Globus pallidus (tissue), 1 donor: ENCODE data around the gene CBLL2.
"Not testable (repeated sequence)": the region's sequence is repeated elsewhere in the genome, so short reads cannot be mapped to it uniquely, and the experiment has no call there.

ENCODE experiments used
- DNase-seq: peaks from one replicate; pipeline ENCODE4 v3.0.0-alpha.2; 2015; ENCODE audit warnings: low spot score

The CBLL2 gene

GRCh38 chrX:22272613-22273012 is at the start of gene CBLL2:
Gene CBLL2 (plus strand): TSS chrX:22272913. CDS start chrX:22272992, 79 bp downstream.
- no peak for DNase-seq

- DNase-seq = no peak
Observed at GRCh38 chrX:22234380-22234779, 38.3 kb upstream of the CBLL2 start.

DNA sequence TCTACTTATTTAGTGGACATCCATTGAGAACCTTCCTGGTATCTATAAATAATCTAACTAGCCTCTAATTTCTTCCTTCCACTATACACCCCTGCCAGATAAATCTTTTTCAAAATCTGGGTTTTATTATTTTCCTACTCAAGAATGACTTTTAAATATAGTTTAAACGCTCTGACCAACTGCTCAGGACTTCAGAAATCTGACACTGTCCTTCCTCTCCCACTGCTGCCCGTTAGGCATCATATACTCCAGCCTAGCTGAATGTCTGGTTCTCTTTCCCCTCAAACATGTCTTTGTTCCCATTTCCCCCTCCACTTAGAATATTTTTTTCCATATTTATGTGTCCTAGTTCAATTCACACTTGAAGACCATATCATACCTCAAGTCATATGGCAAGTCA is 35.2 kb upstream of the CBLL2 start:
- no peak for DNase-seq

DNA sequence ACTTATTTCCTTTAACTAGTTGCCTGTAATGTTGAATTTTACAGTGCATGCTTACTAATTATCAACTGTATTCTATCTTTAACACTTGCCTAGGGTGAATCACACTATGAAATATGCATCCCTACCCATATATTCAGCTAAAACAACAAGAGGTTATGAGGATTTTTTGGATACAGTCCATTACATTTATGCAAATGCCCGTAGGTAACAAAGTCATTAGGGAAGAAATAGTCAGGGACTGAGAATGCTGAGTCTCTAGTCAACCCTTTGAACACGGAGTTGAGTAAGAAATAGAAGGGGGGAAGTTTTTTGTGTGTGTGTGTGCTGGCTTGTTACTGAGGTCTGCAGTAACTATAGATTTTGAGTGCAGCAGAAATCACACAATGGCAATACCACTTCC is 26.1 kb upstream of the CBLL2 start:
- no peak for DNase-seq

- no peak for DNase-seq
Observed at GRCh38 chrX:22247169-22247568, 25.5 kb upstream of the CBLL2 start.

DNA sequence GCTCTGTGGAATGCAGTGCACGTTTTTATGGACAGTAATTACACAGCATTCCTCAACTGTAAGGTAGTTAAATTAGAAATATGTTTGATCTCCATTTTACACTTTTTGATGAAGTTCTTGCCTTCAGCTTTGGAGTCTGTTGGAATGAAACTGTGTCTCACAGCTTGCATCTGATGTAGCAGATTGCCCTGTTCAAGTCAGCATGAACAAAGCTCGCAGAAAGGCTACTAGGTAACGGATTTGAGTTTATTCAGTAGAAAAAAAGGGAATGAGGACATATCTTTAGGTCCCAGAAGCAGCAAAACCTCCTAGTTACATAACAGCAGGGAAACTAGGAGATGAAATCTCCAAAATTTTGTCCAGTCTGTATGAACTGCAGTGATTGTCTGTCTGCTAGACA is 24.3 kb upstream of the CBLL2 start:
- no peak for DNase-seq

DNA sequence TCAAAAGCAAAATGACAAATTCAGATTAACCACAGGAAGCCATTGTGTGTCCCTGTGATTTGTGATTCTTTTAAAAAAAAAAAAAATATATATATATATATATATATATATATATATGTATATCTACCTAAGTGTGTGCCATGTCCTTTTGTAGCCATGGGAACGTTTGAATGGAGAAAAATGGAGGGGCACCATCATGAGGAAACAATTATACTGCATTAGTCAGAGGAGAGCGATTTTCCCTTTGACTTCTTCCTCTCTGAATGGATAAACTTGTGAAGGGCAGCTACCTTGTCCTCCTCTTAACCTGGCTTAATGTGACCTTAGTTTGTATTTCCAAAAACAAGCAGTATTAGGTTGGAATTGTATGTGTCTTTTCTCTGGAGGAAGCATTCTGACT is 23.3 kb upstream of the CBLL2 start:
- no peak for DNase-seq

DNA sequence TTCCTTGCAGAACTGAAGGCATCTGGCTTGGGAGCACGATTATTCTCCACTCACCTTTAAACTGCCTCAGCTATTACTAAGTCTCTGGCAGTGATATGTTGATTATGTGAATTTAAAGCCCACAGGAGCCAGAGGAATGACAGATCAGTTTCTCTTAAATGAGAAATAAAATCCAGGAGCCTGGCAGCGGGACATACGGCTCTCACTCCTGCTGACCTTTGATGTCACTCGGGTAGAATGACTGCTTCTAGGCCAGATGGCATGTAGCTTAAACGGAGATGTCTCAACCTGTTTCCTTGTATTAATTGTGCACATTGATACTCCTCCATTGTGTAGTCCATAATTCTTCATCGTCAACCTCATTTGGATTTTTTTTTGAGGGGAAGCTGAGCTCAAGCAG is 4.0 kb upstream of the CBLL2 start:
- no peak for DNase-seq

DNA sequence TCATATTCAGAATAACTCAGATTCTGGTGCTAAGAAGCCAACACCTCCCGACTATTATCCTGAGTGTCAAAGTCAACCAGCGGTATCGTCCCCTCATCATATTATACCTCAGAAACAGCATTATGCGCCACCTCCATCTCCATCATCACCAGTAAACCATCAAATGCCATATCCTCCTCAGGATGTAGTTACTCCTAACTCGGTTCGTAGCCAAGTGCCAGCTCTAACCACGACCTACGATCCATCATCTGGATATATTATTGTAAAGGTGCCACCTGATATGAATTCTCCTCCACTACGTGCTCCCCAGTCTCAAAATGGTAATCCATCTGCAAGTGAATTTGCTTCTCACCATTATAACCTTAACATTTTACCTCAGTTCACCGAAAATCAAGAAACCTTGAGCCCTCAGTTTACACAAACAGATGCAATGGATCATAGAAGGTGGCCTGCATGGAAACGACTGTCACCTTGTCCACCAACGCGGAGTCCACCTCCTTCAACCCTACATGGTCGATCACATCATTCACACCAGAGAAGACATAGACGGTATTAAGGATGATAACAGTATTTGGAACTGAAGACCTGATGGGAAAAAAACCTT is 1.1 kb downstream of the CBLL2 start:
- DNase-seq = no peak

DNA sequence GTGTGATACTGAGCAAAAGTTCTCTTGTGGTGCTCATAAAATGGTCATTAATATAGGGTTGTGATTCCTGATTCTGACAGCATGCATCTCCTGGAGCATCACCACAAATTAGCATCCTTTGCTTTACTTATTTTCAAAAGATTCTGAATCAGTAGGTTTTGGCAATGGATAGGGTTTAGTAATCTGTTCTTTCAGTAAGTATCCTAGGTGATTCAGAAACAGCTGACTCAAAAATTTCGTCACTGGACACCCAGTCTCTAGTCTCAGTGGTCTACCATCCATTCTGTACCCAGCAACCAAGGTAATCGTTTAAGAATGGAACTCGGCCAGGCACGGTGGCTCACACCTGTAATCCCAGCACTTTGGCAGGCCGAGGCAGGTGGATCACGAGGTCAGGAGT is 4.1 kb downstream of the CBLL2 start:
- no peak for DNase-seq

- DNase-seq = no peak
Observed at GRCh38 chrX:22278375-22278774, 5.7 kb downstream of the CBLL2 start.

DNA sequence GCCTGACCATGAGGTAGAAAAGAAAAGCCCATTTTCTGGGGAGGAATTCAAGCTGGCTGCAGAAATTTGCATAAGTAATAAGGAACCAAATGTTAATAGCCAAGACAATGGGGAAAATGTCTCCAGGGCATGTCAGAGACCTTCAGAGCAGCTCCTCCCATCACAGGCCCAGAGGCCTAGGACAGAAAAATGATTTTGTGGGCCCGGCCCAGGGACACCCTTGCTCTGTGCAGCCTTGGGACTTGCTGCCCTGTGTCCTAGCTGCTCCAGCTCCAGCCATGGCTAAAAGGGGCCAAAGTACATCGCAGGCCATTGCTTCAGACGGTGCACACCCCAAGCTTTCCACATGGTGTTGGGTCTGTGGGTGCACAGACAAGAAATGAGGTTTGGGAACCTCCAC is 16.5 kb downstream of the CBLL2 start:
- not testable (repeated sequence) for DNase-seq

DNA sequence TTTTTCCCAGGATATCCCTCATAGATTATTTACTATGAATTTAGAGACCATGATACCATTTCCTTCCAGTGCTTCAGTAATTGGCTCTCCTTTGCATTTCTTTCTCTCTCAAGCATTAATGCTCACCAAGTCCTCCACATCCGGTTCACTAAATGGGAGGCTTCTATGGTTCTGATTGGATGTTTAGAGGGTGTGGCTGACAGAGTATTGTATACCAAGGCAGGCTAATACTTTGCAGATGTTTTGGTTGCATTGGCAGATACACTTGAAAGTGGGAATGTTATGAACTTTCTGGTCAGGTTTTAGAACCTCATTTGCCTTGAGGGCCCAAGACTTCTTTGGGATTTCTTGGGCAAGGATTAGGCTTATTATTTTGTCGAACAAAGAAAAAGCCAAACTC is 24.2 kb downstream of the CBLL2 start:
- DNase-seq = no peak

GRCh38 chrX:22300130-22300529 is 27.4 kb downstream of the CBLL2 start:
- peak; percentile 4 for DNase-seq

- DNase-seq = no peak
Observed at GRCh38 chrX:22310779-22311178, 38.1 kb downstream of the CBLL2 start.

GRCh38 chrX:22313766-22314165 is 41.1 kb downstream of the CBLL2 start:
- no peak for DNase-seq

DNA sequence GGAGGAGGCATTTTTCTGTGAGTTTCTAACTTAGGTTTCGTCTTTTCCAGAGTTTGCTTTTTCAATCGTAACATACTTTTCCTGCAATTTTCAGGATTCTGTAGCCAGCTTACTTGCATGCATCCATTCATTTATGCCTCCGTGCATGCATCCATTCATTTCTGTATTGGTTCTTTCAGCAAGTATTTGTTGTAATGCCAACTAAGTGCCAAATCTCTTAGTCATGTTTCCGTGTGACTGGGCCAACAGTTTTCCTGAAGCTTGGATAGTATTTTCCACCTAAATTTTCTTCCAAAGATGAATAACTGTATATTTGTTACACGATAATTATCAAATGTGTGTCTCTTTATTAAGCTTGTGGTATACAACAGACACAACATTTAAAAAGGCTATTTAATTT is 41.5 kb downstream of the CBLL2 start:
- peak; percentile 5 for DNase-seq

GRCh38 chrX:22314692-22315091 is 42.0 kb downstream of the CBLL2 start:
- DNase-seq = no peak

GRCh38 chrX:22315151-22315550 is 42.4 kb downstream of the CBLL2 start:
- no peak for DNase-seq

- DNase-seq = no peak
Observed at GRCh38 chrX:22320236-22320873, 47.6 kb downstream of the CBLL2 start.

DNA sequence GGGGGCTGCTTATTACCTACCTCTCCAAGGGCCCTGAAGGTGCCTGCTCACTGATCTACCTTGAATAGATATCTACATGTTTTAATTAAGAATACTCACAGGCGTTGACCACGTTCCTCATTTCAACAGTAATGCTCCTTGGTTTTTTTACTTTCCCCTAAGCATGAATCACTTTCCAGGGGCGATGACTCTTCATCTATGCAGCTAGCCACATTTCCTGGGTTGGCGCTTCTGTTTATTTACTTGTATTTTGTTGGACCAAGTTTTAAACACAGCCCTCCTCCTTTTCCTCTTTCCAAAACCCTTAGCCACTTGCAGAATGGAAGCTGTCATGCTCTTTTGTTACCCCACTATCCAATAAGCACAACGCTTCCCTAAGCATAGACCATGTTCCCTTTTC is 50.8 kb downstream of the CBLL2 start:
- no peak for DNase-seq
